ENCODE measurements around the gene CDK14.

Gene CDK14

GRCh38 chr7:90818341-90818740 is 222.2 kb downstream of the CDK14 start:
- Histone ChIP-seq H3K27me3 (replicated peaks; ENCODE audit: control insufficient read depth, insufficient read depth, low read length) (no peaks in the 10 kb centered on the region), H3K4me3 (replicated peaks; ENCODE audit: low read depth, low read length) (no peak overlapping the region), H3K36me3 (ENCODE audit: control insufficient read depth, insufficient read depth, low read length) (no peaks in the 10 kb centered on the region)
- TF ChIP-seq, protein P1, sequence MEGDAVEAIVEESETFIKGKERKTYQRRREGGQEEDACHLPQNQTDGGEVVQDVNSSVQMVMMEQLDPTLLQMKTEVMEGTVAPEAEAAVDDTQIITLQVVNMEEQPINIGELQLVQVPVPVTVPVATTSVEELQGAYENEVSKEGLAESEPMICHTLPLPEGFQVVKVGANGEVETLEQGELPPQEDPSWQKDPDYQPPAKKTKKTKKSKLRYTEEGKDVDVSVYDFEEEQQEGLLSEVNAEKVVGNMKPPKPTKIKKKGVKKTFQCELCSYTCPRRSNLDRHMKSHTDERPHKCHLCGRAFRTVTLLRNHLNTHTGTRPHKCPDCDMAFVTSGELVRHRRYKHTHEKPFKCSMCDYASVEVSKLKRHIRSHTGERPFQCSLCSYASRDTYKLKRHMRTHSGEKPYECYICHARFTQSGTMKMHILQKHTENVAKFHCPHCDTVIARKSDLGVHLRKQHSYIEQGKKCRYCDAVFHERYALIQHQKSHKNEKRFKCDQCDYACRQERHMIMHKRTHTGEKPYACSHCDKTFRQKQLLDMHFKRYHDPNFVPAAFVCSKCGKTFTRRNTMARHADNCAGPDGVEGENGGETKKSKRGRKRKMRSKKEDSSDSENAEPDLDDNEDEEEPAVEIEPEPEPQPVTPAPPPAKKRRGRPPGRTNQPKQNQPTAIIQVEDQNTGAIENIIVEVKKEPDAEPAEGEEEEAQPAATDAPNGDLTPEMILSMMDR (IDR thresholded peaks at IDR 0.05; ENCODE audit: insufficient read depth, low read length, poor library complexity, severe bottlenecking): no peak
- no peak for DNase-seq (ENCODE audit: extremely low read depth, insufficient read length)

- Histone ChIP-seq H3K4me3 (replicated peaks; ENCODE audit: low read depth, low read length) (no peak overlapping the region), H3K27me3 (replicated peaks; ENCODE audit: control insufficient read depth, insufficient read depth, low read length) (no peaks in the 10 kb centered on the region), H3K36me3 (ENCODE audit: control insufficient read depth, insufficient read depth, low read length) (no peaks in the 10 kb centered on the region)
- no peak for DNase-seq (ENCODE audit: extremely low read depth, insufficient read length)
- TF ChIP-seq, protein P1 (IDR thresholded peaks at IDR 0.05; ENCODE audit: insufficient read depth, low read length, poor library complexity, severe bottlenecking): no peak
These were observed 226.0 kb downstream of the CDK14 start for GRCh38 chr7:90821961-90822620.

DNA sequence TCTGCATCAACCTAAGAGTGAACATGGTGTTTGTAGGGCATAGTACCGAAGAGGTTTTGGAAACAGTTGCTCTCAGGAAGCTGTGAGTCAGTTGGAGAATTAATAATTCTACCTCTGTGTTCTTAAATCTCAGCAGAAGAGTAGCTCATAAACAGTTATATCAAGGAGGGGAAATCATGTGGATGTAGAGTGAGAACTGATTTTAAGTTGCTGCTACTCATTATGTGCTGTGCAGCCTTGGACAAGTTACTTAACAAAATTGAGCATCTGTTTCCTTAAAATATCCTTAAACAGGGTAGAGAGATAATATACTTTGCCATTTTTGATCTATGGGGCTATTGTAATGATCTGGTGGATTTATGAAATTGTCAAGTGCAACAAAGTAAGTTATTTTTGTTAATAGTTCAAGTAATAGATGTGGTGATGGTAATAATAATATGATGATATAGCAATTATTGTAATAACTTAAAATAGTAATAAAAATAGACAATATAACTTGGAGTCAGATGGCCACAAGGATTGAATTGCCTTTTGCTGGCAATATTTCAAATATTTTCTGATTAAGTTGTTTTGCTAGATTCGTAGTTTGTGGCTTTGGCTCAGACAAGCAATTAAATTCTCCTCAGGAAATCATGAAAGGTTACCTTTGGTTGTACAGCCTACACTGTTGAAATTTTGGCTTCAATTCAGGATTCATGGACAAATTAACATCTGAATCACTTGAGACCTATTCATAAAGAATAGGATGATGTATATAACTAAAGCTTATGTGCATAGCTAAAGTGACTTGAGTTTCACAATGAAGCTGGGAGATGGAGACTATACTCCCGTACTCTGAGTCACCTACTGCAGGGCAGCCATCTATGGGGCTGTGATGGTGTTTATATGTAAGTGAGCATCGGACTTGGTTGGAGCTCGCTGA is 228.5 kb downstream of the CDK14 start:
- Histone ChIP-seq H3K4me3 (replicated peaks; ENCODE audit: low read depth, low read length) (no peak overlapping the region), H3K36me3 (ENCODE audit: control insufficient read depth, insufficient read depth, low read length) (no peaks in the 10 kb centered on the region), H3K27me3 (replicated peaks; ENCODE audit: control insufficient read depth, insufficient read depth, low read length) (no peaks in the 10 kb centered on the region)
- TF ChIP-seq, protein P1 (IDR thresholded peaks at IDR 0.05; ENCODE audit: insufficient read depth, low read length, poor library complexity, severe bottlenecking): no peak
- DNase-seq (ENCODE audit: extremely low read depth, insufficient read length): no peak

DNA sequence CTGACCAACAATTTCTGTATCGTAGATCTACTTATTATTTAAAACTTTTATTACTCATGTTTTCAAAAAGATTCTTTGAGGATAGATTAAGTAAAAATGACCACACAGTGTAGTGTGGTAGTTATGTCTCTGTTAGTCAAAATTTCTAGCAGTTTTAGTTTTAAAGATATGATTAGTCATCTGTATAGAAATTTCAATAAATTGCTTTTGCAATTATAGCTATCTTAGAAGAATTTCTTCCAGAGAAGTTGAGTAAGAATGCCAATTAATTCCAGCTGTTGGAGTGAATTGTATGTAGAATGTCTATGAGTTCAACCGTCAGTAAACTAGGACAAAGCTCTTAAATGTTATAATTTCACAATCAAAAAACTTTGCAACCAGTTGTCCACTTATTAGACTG is 229.7 kb downstream of the CDK14 start:
- Histone ChIP-seq H3K27me3 (replicated peaks; ENCODE audit: control insufficient read depth, insufficient read depth, low read length) (no peaks in the 10 kb centered on the region), H3K4me3 (replicated peaks; ENCODE audit: low read depth, low read length) (no peak overlapping the region), H3K36me3 (ENCODE audit: control insufficient read depth, insufficient read depth, low read length) (no peaks in the 10 kb centered on the region)
- DNase-seq (ENCODE audit: extremely low read depth, insufficient read length): no peak
- TF ChIP-seq, protein P1 (IDR thresholded peaks at IDR 0.05; ENCODE audit: insufficient read depth, low read length, poor library complexity, severe bottlenecking): no peak

GRCh38 chr7:90828601-90829000 is 232.5 kb downstream of the CDK14 start:
- H3K27me3 ChIP-seq (replicated peaks; ENCODE audit: control insufficient read depth, insufficient read depth, low read length): no peaks in the 10 kb centered on the region
- DNase-seq (ENCODE audit: extremely low read depth, insufficient read length): no peak
- no peaks in the 10 kb centered on the region for H3K36me3 ChIP-seq (ENCODE audit: control insufficient read depth, insufficient read depth, low read length)

More at GRCh38 chr7:90828601-90829000, 232.5 kb downstream of the CDK14 start:
- TF ChIP-seq, protein P1 (IDR thresholded peaks at IDR 0.05; ENCODE audit: insufficient read depth, low read length, poor library complexity, severe bottlenecking): no peak
- H3K4me3 ChIP-seq (replicated peaks; ENCODE audit: low read depth, low read length): no peak overlapping the region
